BLaER1 treated with 17β-estradiol and CSF1 and Interleukin-3, amounts not matched to agents 10 nM and 100 nM (cell line): Measurements from ENCODE around the gene OTUB2.

Source experiments
- H3K27ac ChIP-seq, 11 experiments: shearing (Covaris generic); formaldehyde crosslinking; 2 replicates each; pipeline ENCODE4 v1.8.1; 2022
- H3K27me3 ChIP-seq, 11 experiments: shearing (Covaris generic); formaldehyde crosslinking; 2 replicates each; pipeline ENCODE4 v1.8.1; 2022
- H3K36me3 ChIP-seq, 11 experiments: shearing (Covaris generic); formaldehyde crosslinking; 2 replicates each; pipeline ENCODE4 v1.8.1; 2022
- H3K4me1 ChIP-seq, 10 experiments: shearing (Covaris generic); formaldehyde crosslinking; 2 replicates each; pipeline ENCODE4 v1.8.1; 2022
- H3K4me2 ChIP-seq, 11 experiments: shearing (Covaris generic); formaldehyde crosslinking; 2 replicates each; pipeline ENCODE4 v1.8.1; 2022
- H3K4me3 ChIP-seq, 10 experiments: shearing (Covaris generic); formaldehyde crosslinking; 2 replicates each; pipeline ENCODE4 v1.8.1; 2022
- H3K9ac ChIP-seq, 11 experiments: shearing (Covaris generic); formaldehyde crosslinking; 2 replicates each; pipeline ENCODE4 v1.8.1; 2022
- H3K9me3 ChIP-seq, 11 experiments: shearing (Covaris generic); formaldehyde crosslinking; replicated peaks in 1 of 11; 2 replicates each; pipeline ENCODE4 v1.8.1; 2022
- H4K20me1 ChIP-seq, 11 experiments: shearing (Covaris generic); formaldehyde crosslinking; 2 replicates each; pipeline ENCODE4 v1.8.1; 2022
- Cebpa-rat ChIP-seq, 11 experiments: shearing (Covaris generic); IDR thresholded peaks; 2 replicates each; pipeline ENCODE4 v1.8.1; 2022

The OTUB2 gene

GRCh38 chr14:93991212-93991611 lies 34.9 kb upstream of the OTUB2 start:
- H4K20me1 ChIP-seq = peaks cover 0 to 9% (median 0%) of the 10 kb centered on the region in 11 experiments; a peak in 3 of 22 replicates
- H3K36me3 ChIP-seq = no peaks in the 10 kb centered on the region
- H3K9ac ChIP-seq = no peak overlapping the region
- H3K4me2 ChIP-seq = no peak overlapping the region
- H3K9me3 ChIP-seq = no peaks in the 10 kb centered on the region
- peaks cover 0 to 25% (median 4%) of the 10 kb centered on the region in 10 experiments; a peak in 8 of 20 replicates for H3K4me1 ChIP-seq
- no peak for TF ChIP-seq Cebpa-rat (IDR thresholded peaks at IDR 0.05)
- H3K27ac ChIP-seq = no peak overlapping the region
- no peak overlapping the region for H3K4me3 ChIP-seq
- H3K27me3 ChIP-seq = peaks cover 0 to 18% (median 9%) of the 10 kb centered on the region in 11 experiments; a peak in 14 of 22 replicates

GRCh38 chr14:93991649-93992048 lies 34.5 kb upstream of the OTUB2 start:
- no peak overlapping the region for H3K9ac ChIP-seq
- H3K27me3 ChIP-seq = peaks cover 0 to 18% (median 7%) of the 10 kb centered on the region in 11 experiments; a peak in 14 of 22 replicates
- peaks cover 0 to 9% (median 0%) of the 10 kb centered on the region in 11 experiments; a peak in 3 of 22 replicates for H4K20me1 ChIP-seq
- peaks cover 0 to 25% (median 7%) of the 10 kb centered on the region in 10 experiments; a peak in 11 of 20 replicates for H3K4me1 ChIP-seq
- no peaks in the 10 kb centered on the region for H3K36me3 ChIP-seq
- no peak overlapping the region for H3K4me3 ChIP-seq
- no peak for TF ChIP-seq Cebpa-rat (IDR thresholded peaks at IDR 0.05)
- H3K4me2 ChIP-seq = no peak overlapping the region
- no peaks in the 10 kb centered on the region for H3K9me3 ChIP-seq
- H3K27ac ChIP-seq = no peak overlapping the region

- Histone ChIP-seq H3K4me1 (peaks cover 0 to 18% (median 9%) of the 10 kb centered on the region in 10 experiments; a peak in 11 of 20 replicates), H3K4me2 (no peak overlapping the region), H3K9ac (no peak overlapping the region), H3K4me3 (no peak overlapping the region), H4K20me1 (no peaks in the 10 kb centered on the region; a peak in 3 of 22 replicates), H3K27ac (no peak overlapping the region), H3K36me3 (no peaks in the 10 kb centered on the region), H3K9me3 (no peaks in the 10 kb centered on the region), H3K27me3 (peaks cover 0 to 12% (median 6%) of the 10 kb centered on the region in 11 experiments; a peak in 13 of 22 replicates)
- TF ChIP-seq Cebpa-rat (IDR thresholded peaks at IDR 0.05) = no peak
These were observed 32.8 kb upstream of the OTUB2 start for GRCh38 chr14:93993382-93993781.

GRCh38 chr14:93994919-93995682 lies 31.0 kb upstream of the OTUB2 start:
- no peak for TF ChIP-seq Cebpa-rat (IDR thresholded peaks at IDR 0.05)
- Histone ChIP-seq H3K36me3 (no peaks in the 10 kb centered on the region), H3K27me3 (peaks cover 0 to 12% (median 6%) of the 10 kb centered on the region in 11 experiments; a peak in 13 of 22 replicates), H3K4me3 (no peak overlapping the region), H3K4me1 (peaks cover 0 to 14% (median 5%) of the 10 kb centered on the region in 10 experiments; a peak in 10 of 20 replicates), H3K9ac (no peak overlapping the region), H3K4me2 (no peak overlapping the region), H3K27ac (no peak overlapping the region), H4K20me1 (no peaks in the 10 kb centered on the region; a peak in 4 of 22 replicates), H3K9me3 (no peaks in the 10 kb centered on the region)

GRCh38 chr14:93996130-93996695 lies 29.9 kb upstream of the OTUB2 start:
- H3K27me3 ChIP-seq = peaks cover 0 to 12% (median 6%) of the 10 kb centered on the region in 11 experiments; a peak in 13 of 22 replicates
- no peaks in the 10 kb centered on the region for H3K9me3 ChIP-seq
- peak overlapping the region in 6 of 11 experiments; percentile 0 to 41 (median 11); a peak in 4 of 22 replicates for H3K4me2 ChIP-seq
- H3K36me3 ChIP-seq = no peaks in the 10 kb centered on the region
- no peak overlapping the region for H3K9ac ChIP-seq
- no peak overlapping the region for H3K27ac ChIP-seq
- no peak for TF ChIP-seq Cebpa-rat (IDR thresholded peaks at IDR 0.05)
- peaks cover 0 to 11% (median 5%) of the 10 kb centered on the region in 10 experiments; a peak in 11 of 20 replicates for H3K4me1 ChIP-seq
- H3K4me3 ChIP-seq = no peak overlapping the region
- H4K20me1 ChIP-seq = no peaks in the 10 kb centered on the region; a peak in 4 of 22 replicates

GRCh38 chr14:93997082-93997481 lies 29.1 kb upstream of the OTUB2 start, which contains the start of gene CCDC197:
TSS of gene CCDC197 (plus strand) at chr14:93997301. CDS start at chr14:93998132, 831 bp downstream.
- no peak for TF ChIP-seq Cebpa-rat (IDR thresholded peaks at IDR 0.05)
- H3K27me3 ChIP-seq = peaks cover 0 to 12% (median 6%) of the 10 kb centered on the region in 11 experiments; a peak in 13 of 22 replicates
- H3K9ac ChIP-seq = no peak within 1 kb of the TSS
- peaks cover 0 to 16% (median 8%) of the 10 kb centered on the region in 10 experiments; a peak in 11 of 20 replicates for H3K4me1 ChIP-seq
- H3K36me3 ChIP-seq = no peaks in the 10 kb centered on the region
- H3K27ac ChIP-seq = no peak within 1 kb of the TSS
- H3K4me3 ChIP-seq = no peak within 1 kb of the TSS
- no peaks in the 10 kb centered on the region; a peak in 3 of 22 replicates for H4K20me1 ChIP-seq
- H3K9me3 ChIP-seq = no peaks in the 10 kb centered on the region
- H3K4me2 ChIP-seq = peak within 1 kb of the TSS in 7 of 11 experiments; percentile 0 to 41 (median 15); a peak in 6 of 22 replicates

- Histone ChIP-seq H3K9ac (no peak overlapping the region), H3K4me1 (peaks cover 0 to 16% (median 8%) of the 10 kb centered on the region in 10 experiments; a peak in 11 of 20 replicates), H3K4me3 (no peak overlapping the region), H4K20me1 (no peaks in the 10 kb centered on the region; a peak in 2 of 22 replicates), H3K4me2 (peak overlapping the region in 2 of 11 experiments; percentile 1 to 22; a peak in 2 of 22 replicates), H3K27me3 (peaks cover 0 to 12% (median 6%) of the 10 kb centered on the region in 11 experiments; a peak in 13 of 22 replicates), H3K27ac (no peak overlapping the region), H3K36me3 (no peaks in the 10 kb centered on the region), H3K9me3 (no peaks in the 10 kb centered on the region)
- TF ChIP-seq Cebpa-rat (IDR thresholded peaks at IDR 0.05) = no peak
These were observed 27.9 kb upstream of the OTUB2 start for GRCh38 chr14:93997916-93998870.

GRCh38 chr14:93998871-93999403 lies 27.2 kb upstream of the OTUB2 start:
- no peak for TF ChIP-seq Cebpa-rat (IDR thresholded peaks at IDR 0.05)

More at GRCh38 chr14:93998871-93999403, 27.2 kb upstream of the OTUB2 start:
- Histone ChIP-seq H3K9me3 (no peaks in the 10 kb centered on the region), H3K4me2 (peak overlapping the region in 2 of 11 experiments; percentile 1 to 22; a peak in 2 of 22 replicates), H3K9ac (no peak overlapping the region), H4K20me1 (no peaks in the 10 kb centered on the region; a peak in 2 of 22 replicates), H3K4me3 (no peak overlapping the region), H3K27ac (no peak overlapping the region), H3K4me1 (peaks cover 0 to 16% (median 8%) of the 10 kb centered on the region in 10 experiments; a peak in 11 of 20 replicates), H3K36me3 (no peaks in the 10 kb centered on the region), H3K27me3 (peaks cover 0 to 12% (median 6%) of the 10 kb centered on the region in 11 experiments; a peak in 13 of 22 replicates)
